Activated CD8-positive, alpha-beta T cell treated with anti-CD3 and anti-CD28 coated beads for 36 hours (primary cell): ENCODE measurements around the gene CACHD1. TPM values are rescaled to one million over a fixed set of nuclear protein-coding genes. Genes with fewer than 3 reads are reported as not detected.

Experiments
- ATAC-seq: fragments of 200-7000 bp; cut with Tn5 transposase; one replicate; pipeline ENCODE4 v1.10.0; 2021; ENCODE audit warnings: mild to moderate bottlenecking, moderate library complexity
- CTCF ChIA-PET: fragments of 350-600 bp; sonication (Branson Sonifier 250); formaldehyde crosslinking; loops from one replicate; lab custom pipeline; 2021; ENCODE audit warnings: antibody characterized with exemption; lab: Charles Lee
- POLR2A ChIA-PET: fragments of 350-600 bp; sonication (Branson Sonifier 250); formaldehyde crosslinking; loops from one replicate; lab custom pipeline; 2021; ENCODE audit warnings: antibody characterized with exemption; lab: Charles Lee
- DNase-seq: peaks from one replicate; pipeline ENCODE4 v3.0.0-alpha.2; 2020
- H3K27ac Mint-ChIP-seq: one replicate; pipeline ENCODE4 v1.8.0; 2021; ENCODE audit warnings: mild to moderate bottlenecking, mixed read lengths
- H3K27me3 Mint-ChIP-seq: one replicate; pipeline ENCODE4 v1.8.0; 2021; ENCODE audit warnings: mixed read lengths
- H3K36me3 Mint-ChIP-seq: one replicate; pipeline ENCODE4 v1.8.0; 2021; ENCODE audit warnings: low read depth, mixed read lengths
- H3K4me1 Mint-ChIP-seq: one replicate; pipeline ENCODE4 v1.8.0; 2021; ENCODE audit warnings: low read depth, mixed read lengths
- H3K4me3 Mint-ChIP-seq: one replicate; pipeline ENCODE4 v1.8.0; 2021; ENCODE audit warnings: mild to moderate bottlenecking, moderate library complexity, mixed read lengths
- H3K9me3 Mint-ChIP-seq: one replicate; pipeline ENCODE4 v1.8.0; 2021; ENCODE audit warnings: mixed read lengths
- CTCF ChIP-seq: fragments of 200-600 bp; IDR thresholded peaks from one replicate; pipeline ENCODE4 v1.8.0; 2022; ENCODE audit warnings: antibody characterized with exemption, mild to moderate bottlenecking
- intact Hi-C: fragments of 100-400 bp; cut with micrococcal nuclease; formaldehyde crosslinking; loops from one replicate; pipeline ENCODE4 v1.10.0; 2022
- total RNA-seq, 2 experiments: library from RNA; stranded (reverse); gene quantifications; one replicate each; pipeline ENCODE4 v1.2.3, GENCODE V29; 2021

The CACHD1 gene
- total RNA-seq, 2 experiments from 2014 or later, result 2.2 to 2.5 TPM

GRCh38 chr1:64527786-64528185 is 57.9 kb downstream of the CACHD1 start:
- Mint-ChIP-seq H3K9me3 (no peaks in the 10 kb centered on the region), H3K36me3 (no peaks in the 10 kb centered on the region), H3K27me3 (no peaks in the 10 kb centered on the region), H3K4me3 (no peak overlapping the region), H3K27ac (no peak overlapping the region), H3K4me1 (peaks cover 25% of the 10 kb centered on the region)
- ATAC-seq (no peak), DNase-seq (no peak)
- POLR2A ChIA-PET, result no interaction called here
- CTCF ChIA-PET, result no interaction called here
- intact Hi-C loops, result no loop called here
- no peak for TF ChIP-seq CTCF

- no peak overlapping the region for H3K27ac Mint-ChIP-seq
- H3K27me3 Mint-ChIP-seq, result no peaks in the 10 kb centered on the region
- ATAC-seq, result no peak
- peaks cover 23% of the 10 kb centered on the region for H3K4me1 Mint-ChIP-seq
- H3K9me3 Mint-ChIP-seq, result peaks cover 3% of the 10 kb centered on the region
- no peak for DNase-seq
- H3K4me3 Mint-ChIP-seq, result no peak overlapping the region
- POLR2A ChIA-PET, result no interaction called here
- CTCF ChIA-PET, result no interaction called here
- no peaks in the 10 kb centered on the region for H3K36me3 Mint-ChIP-seq
- intact Hi-C loops, result no loop called here
- no peak for TF ChIP-seq CTCF
These were observed 61.2 kb downstream of the CACHD1 start for GRCh38 chr1:64530969-64531692.

- ChIA-PET POLR2A (no interaction called here), CTCF (no interaction called here)
- peaks cover 3% of the 10 kb centered on the region for H3K9me3 Mint-ChIP-seq
- H3K27ac Mint-ChIP-seq, result no peak overlapping the region
- H3K27me3 Mint-ChIP-seq, result no peaks in the 10 kb centered on the region
- intact Hi-C loops, result no loop called here
- DNase-seq (no peak), ATAC-seq (no peak)
- no peak for TF ChIP-seq CTCF
- no peak overlapping the region for H3K4me3 Mint-ChIP-seq
- peaks cover 16% of the 10 kb centered on the region for H3K4me1 Mint-ChIP-seq
- H3K36me3 Mint-ChIP-seq, result no peaks in the 10 kb centered on the region
These were observed 62.7 kb downstream of the CACHD1 start for GRCh38 chr1:64532646-64533045.

- peaks cover 3% of the 10 kb centered on the region for H3K9me3 Mint-ChIP-seq
- ChIA-PET POLR2A (no interaction called here), CTCF (interaction anchor here (1.3 kb wide), 1 partner anchor 289 kb away, joined by 3 read pairs; no protein-coding TSS in a partner anchor)
- no peak overlapping the region for H3K27ac Mint-ChIP-seq
- no peak for DNase-seq
- no peak overlapping the region for H3K4me3 Mint-ChIP-seq
- intact Hi-C loops, result no loop called here
- ATAC-seq, result no peak
- H3K36me3 Mint-ChIP-seq, result no peaks in the 10 kb centered on the region
- H3K4me1 Mint-ChIP-seq, result peaks cover 41% of the 10 kb centered on the region
- TF ChIP-seq CTCF, result no peak
- no peaks in the 10 kb centered on the region for H3K27me3 Mint-ChIP-seq
These were observed 66.3 kb downstream of the CACHD1 start for GRCh38 chr1:64535938-64536835.
